Measurements from ENCODE around the gene APOC4.

APOC4 gene

DNA sequence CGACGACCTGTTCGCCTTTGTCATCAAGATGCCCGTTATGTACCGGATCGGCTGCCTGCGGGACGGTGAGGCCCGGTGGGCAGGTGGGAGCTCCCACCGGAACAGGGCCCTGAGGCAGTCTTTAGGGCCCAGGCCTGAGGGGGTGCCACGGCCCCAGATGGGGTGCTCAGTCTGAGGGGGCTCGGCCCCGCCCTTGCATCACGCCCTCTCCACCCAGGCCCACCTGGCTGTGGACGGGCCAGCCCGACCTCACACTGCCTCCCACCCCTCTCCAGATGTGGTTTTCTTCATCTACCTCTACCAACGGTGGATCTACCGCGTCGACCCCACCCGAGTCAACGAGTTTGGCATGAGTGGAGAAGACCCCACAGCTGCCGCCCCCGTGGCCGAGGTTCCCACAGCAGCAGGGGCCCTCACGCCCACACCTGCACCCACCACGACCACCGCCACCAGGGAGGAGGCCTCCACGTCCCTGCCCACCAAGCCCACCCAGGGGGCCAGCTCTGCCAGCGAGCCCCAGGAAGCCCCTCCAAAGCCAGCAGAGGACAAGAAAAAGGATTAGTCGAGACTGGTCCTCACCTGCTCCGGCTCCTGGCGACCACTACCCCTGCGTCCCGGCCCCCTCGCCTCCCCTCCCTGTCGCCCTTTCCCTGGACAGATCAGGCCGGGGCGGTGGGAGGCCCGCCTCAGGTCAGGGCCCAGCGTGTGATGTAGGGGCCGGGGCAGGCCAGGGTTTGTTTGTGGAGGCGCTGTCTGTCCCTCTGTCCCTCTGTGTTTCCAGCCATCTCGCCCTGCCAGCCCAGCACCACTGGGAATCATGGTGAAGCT lies 50.5 kb downstream of the APOC4 start:
- Mint-ChIP-seq H3K4me3 (no peak overlapping the region), H3K9me3 (ENCODE audit: low read depth) (no peaks in the 10 kb centered on the region), H3K27me3 (no peaks in the 10 kb centered on the region), H3K4me1 (ENCODE audit: low read depth) (no peaks in the 10 kb centered on the region), H3K27ac (no peak overlapping the region), H3K36me3 (no peaks in the 10 kb centered on the region)

DNA sequence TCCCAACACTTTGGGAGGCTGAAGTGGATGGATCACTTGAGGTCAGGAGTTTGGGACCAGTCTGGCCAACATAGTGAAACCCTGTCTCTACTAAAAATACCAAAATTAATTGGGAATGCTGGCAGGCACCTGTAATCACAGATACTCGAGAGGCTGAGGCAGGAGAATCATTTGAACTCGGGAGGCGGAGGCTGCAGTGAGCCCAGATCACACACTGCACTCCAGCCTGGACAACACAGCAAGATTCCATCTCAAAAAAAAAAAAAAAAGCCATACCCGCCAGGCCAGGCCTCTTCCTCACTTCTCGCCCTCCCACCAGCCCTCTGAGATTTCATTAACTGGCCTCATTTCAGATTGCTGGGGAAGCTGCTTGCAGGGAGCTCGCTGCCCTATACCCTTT lies 51.5 kb downstream of the APOC4 start:
- H3K27ac Mint-ChIP-seq = no peak overlapping the region

DNA sequence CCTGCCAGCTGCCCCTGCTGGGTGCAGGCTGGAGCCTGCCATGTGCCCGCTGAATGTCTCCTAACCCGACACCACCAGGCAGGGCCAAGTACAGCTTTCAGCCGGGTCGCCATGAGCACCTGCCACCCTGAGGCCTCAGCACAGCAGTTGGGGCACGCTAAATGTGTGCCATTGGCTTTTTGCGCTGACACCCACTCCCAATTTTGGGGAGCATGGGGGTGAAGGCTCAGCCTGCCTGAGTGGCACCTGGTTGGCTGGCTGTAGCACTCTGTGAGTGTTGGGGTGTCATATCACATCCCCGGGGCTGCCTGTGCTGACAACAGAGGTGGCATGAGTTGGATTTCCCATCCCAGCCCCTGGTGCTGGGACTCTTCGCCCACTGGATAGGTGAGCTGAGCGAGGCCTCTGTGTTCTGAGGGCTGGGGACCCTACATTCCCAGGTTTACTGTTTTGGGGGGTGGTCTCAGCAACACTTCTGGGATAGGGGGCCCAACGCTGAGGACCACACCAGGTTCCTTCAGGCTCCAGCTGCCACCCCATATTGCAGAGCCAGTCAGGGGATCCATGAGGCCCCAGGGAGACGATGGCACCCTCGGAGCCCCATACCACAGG lies 52.0 kb downstream of the APOC4 start:
- Mint-ChIP-seq H3K4me3 (no peak overlapping the region), H3K4me1 (ENCODE audit: low read depth) (no peaks in the 10 kb centered on the region), H3K9me3 (ENCODE audit: low read depth) (no peaks in the 10 kb centered on the region), H3K27ac (no peak overlapping the region), H3K36me3 (no peaks in the 10 kb centered on the region), H3K27me3 (no peaks in the 10 kb centered on the region)

More for the DNA sequence above, 51.5 kb downstream of the APOC4 start:
- Mint-ChIP-seq H3K36me3 (no peaks in the 10 kb centered on the region), H3K4me1 (ENCODE audit: low read depth) (no peaks in the 10 kb centered on the region), H3K27me3 (no peaks in the 10 kb centered on the region), H3K9me3 (ENCODE audit: low read depth) (no peaks in the 10 kb centered on the region), H3K4me3 (no peak overlapping the region)
